Keratinocyte (primary cell): ENCODE measurements around the gene UBAC2. TPM values are rescaled to one million over a fixed set of nuclear protein-coding genes. Genes with fewer than 3 reads are reported as not detected.
A peak's percentile ranks its signal among the peaks of the same experiment; 100 is the strongest.

Experiments used
- DNase-seq: peaks from one replicate; pipeline ENCODE4 v3.0.0-alpha.2; 2011; ENCODE audit warnings: low read depth, missing footprints, low spot score
- FAIRE-seq: peaks from 2 replicates; lab custom pipeline; 2011; peaks lifted over from hg19 to GRCh38; lab: Jason Lieb, UNC
- H2AFZ ChIP-seq: 2 replicates; pipeline ENCODE4 v1.6.0; 2012; ENCODE audit warnings: low read length, control low read depth, inconsistent platforms; ENCODE audit not compliant: control insufficient read depth
- H3K27ac ChIP-seq: 2 replicates; pipeline ENCODE4 v1.5.1; 2011; ENCODE audit warnings: low read length; ENCODE audit not compliant: control insufficient read depth, insufficient read depth
- H3K27me3 ChIP-seq: 3 replicates; pipeline ENCODE4 v1.6.0; 2011; ENCODE audit warnings: low read length; ENCODE audit not compliant: control insufficient read depth, insufficient read depth; ENCODE audit errors: extremely low read depth
- H3K36me3 ChIP-seq, 2 experiments: 2 replicates in 1 of 2; 3 replicates in 1 of 2; pipeline ENCODE4 v1.5.1; 2011; ENCODE audit warnings: low read length in 2 of 2, mild to moderate bottlenecking in 1 of 2; ENCODE audit not compliant: control insufficient read depth in 2 of 2, insufficient read depth in 2 of 2; ENCODE audit errors: extremely low read depth in 1 of 2
- H3K4me1 ChIP-seq: 3 replicates; pipeline ENCODE4 v1.5.1; 2011; ENCODE audit warnings: low read length; ENCODE audit not compliant: control insufficient read depth, insufficient read depth; ENCODE audit errors: extremely low read depth
- H3K4me2 ChIP-seq: 3 replicates; pipeline ENCODE4 v1.6.0; 2011; ENCODE audit warnings: low read depth, low read length; ENCODE audit not compliant: control insufficient read depth, insufficient read depth; ENCODE audit errors: extremely low read depth
- H3K4me3 ChIP-seq, 3 experiments: fragments of 200-600 bp in 1 of 3; sonication (generic) in 1 of 3; 2 replicates in 2 of 3; 3 replicates in 1 of 3; pipeline ENCODE4 v1.5.1; 2011 to 2016; ENCODE audit warnings: low read length in 3 of 3, mild to moderate bottlenecking in 3 of 3, control low read depth in 2 of 3, inconsistent platforms in 1 of 3, low read depth in 1 of 3, mixed read lengths in 1 of 3, mixed run types in 1 of 3, moderate library complexity in 1 of 3; ENCODE audit not compliant: control insufficient read depth in 2 of 3, insufficient read depth in 2 of 3; ENCODE audit errors: extremely low read depth in 1 of 3
- H3K79me2 ChIP-seq: 2 replicates; pipeline ENCODE4 v1.6.0; 2012; ENCODE audit warnings: low read length; ENCODE audit not compliant: control insufficient read depth, insufficient read depth
- H3K9ac ChIP-seq: 3 replicates; pipeline ENCODE4 v1.6.0; 2011; ENCODE audit warnings: low read length; ENCODE audit not compliant: control insufficient read depth, insufficient read depth; ENCODE audit errors: extremely low read depth
- H3K9me1 ChIP-seq: 3 replicates; pipeline ENCODE4 v1.6.0; 2011; ENCODE audit warnings: low read length; ENCODE audit not compliant: control insufficient read depth, insufficient read depth; ENCODE audit errors: extremely low read depth
- H3K9me3 ChIP-seq: 2 replicates; pipeline ENCODE4 v1.5.1; 2012; ENCODE audit warnings: low read depth, low read length; ENCODE audit not compliant: control insufficient read depth
- H4K20me1 ChIP-seq: 3 replicates; pipeline ENCODE4 v1.6.0; 2011; ENCODE audit warnings: low read length; ENCODE audit not compliant: control insufficient read depth, insufficient read depth; ENCODE audit errors: extremely low read depth
- CTCF ChIP-seq, 3 experiments: IDR thresholded peaks in 1 of 3; conservative IDR thresholded peaks in 1 of 3; optimal IDR thresholded peaks in 1 of 3; 2 replicates in 2 of 3; 3 replicates in 1 of 3; pipeline versions ENCODE3 to v1.5.1; 2011; ENCODE audit warnings: low read length in 3 of 3, mild to moderate bottlenecking in 3 of 3, moderate library complexity in 2 of 3, control low read depth in 1 of 3, inconsistent platforms in 1 of 3; ENCODE audit not compliant: insufficient read depth in 2 of 3; ENCODE audit errors: extremely low read depth in 1 of 3
- EZH2 ChIP-seq: IDR thresholded peaks from one replicate; pipeline ENCODE4 v1.6.1; 2012; ENCODE audit warnings: inconsistent platforms, mild to moderate bottlenecking, low read length, moderate library complexity
- dilution Hi-C: fragments of 300-500 bp; cut with MboI; formaldehyde crosslinking; loops from one replicate; pipeline ENCODE4 v1.7.0; 2020; ENCODE audit warnings: low sequenced_read_pairs; ENCODE audit not compliant: extremely low pct_ligation_motif_present
- polyA plus RNA-seq, 5 experiments: library from polyadenylated mRNA; depleted of rRNA in 3 of 5; stranded (reverse) in 3 of 5; stranded (forward) in 1 of 5; unstranded in 1 of 5; fragments of >200 nt; gene quantifications; 1 replicate in 1 of 5; 2 replicates in 3 of 5; 3 replicates in 1 of 5; pipeline versions ENCODE4 v1.2.1 to v1.2.3, GENCODE V29; 2011 to 2012; ENCODE audit warnings: missing spikeins in 2 of 5, low read depth in 1 of 5, low replicate concordance in 1 of 5

UBAC2 gene
- polyA plus RNA-seq, 1 donor (not counting 4 experiments of a cell fraction or from before 2014, with no cell fraction given) = 104 TPM

- Histone ChIP-seq H3K4me2 (no peak overlapping the region), H3K27me3 (no peaks in the 10 kb centered on the region), H3K4me3 (no peak overlapping the region), H3K79me2 (no peaks in the 10 kb centered on the region), H4K20me1 (peaks cover 2% of the 10 kb centered on the region), H3K9me3 (no peaks in the 10 kb centered on the region), H3K9me1 (no peaks in the 10 kb centered on the region), H3K4me1 (peaks cover 25% of the 10 kb centered on the region), H2AFZ (no peak overlapping the region), H3K27ac (peak overlapping the region; percentile 1), H3K9ac (no peak overlapping the region), H3K36me3 (peaks cover 3 to 8% of the 10 kb centered on the region in 2 experiments)
- FAIRE-seq (no peak), DNase-seq (no peak)
- TF ChIP-seq CTCF (optimal IDR thresholded peaks at IDR 0.05 in 1 of 3, IDR thresholded peaks at IDR 0.05 in 1 of 3, conservative IDR thresholded peaks at IDR 0.05 in 1 of 3; ENCODE audit: extremely low read depth in 1 of 3, insufficient read depth in 2 of 3, low read length in 3 of 3) (no peak), EZH2 (no peak)
- dilution Hi-C loops = no loop called here
Measured at GRCh38 chr13:99321709-99322108, 121.1 kb downstream of the UBAC2 start.

- Histone ChIP-seq H3K9me3 (no peaks in the 10 kb centered on the region), H3K4me1 (peaks cover 25% of the 10 kb centered on the region), H4K20me1 (peaks cover 2% of the 10 kb centered on the region), H3K4me3 (no peak overlapping the region), H3K9ac (no peak overlapping the region), H2AFZ (no peak overlapping the region), H3K79me2 (no peaks in the 10 kb centered on the region), H3K36me3 (peaks cover 4 to 8% of the 10 kb centered on the region in 2 experiments), H3K9me1 (no peaks in the 10 kb centered on the region), H3K27me3 (no peaks in the 10 kb centered on the region), H3K4me2 (peak overlapping the region; percentile 36), H3K27ac (peak overlapping the region; percentile 32)
- DNase-seq (no peak), FAIRE-seq (peak; percentile 29)
- TF ChIP-seq CTCF (optimal IDR thresholded peaks at IDR 0.05 in 1 of 3, IDR thresholded peaks at IDR 0.05 in 1 of 3, conservative IDR thresholded peaks at IDR 0.05 in 1 of 3; ENCODE audit: extremely low read depth in 1 of 3, insufficient read depth in 2 of 3, low read length in 3 of 3) = no peak
- no peak for TF ChIP-seq EZH2
- dilution Hi-C loops = no loop called here
Measured at GRCh38 chr13:99322297-99323103, 121.8 kb downstream of the UBAC2 start.
